ENCODE results near the gene AP1S3.

GRCh38 chr2:223859070-223859469, 21.7 kb upstream of the AP1S3 start:
- TF ChIP-seq SP1 (IDR thresholded peaks at IDR 0.05) (no peak), NFRKB (IDR thresholded peaks at IDR 0.05) (no peak), TARDBP (IDR thresholded peaks at IDR 0.05) (no peak), BHLHE40 (IDR thresholded peaks at IDR 0.05; ENCODE audit: borderline replicate concordance) (no peak)

Measured in HEK293T (cell line).